ENCODE results near the gene MAPRE2.
"Not testable (repeated sequence)": the region's sequence is repeated elsewhere in the genome, so short reads cannot be mapped to it uniquely, and the experiment has no call there.

Gene MAPRE2

GRCh38 chr18:35123811-35124210 is 82.6 kb downstream of the MAPRE2 start:
- DNase-seq (ENCODE audit: low read depth), result no peak

- no peak for DNase-seq (ENCODE audit: low read depth)
Observed at GRCh38 chr18:35127201-35127600, 86.0 kb downstream of the MAPRE2 start.

GRCh38 chr18:35128675-35129074 is 87.5 kb downstream of the MAPRE2 start:
- DNase-seq (ENCODE audit: low read depth), result no peak

- no peak for DNase-seq (ENCODE audit: low read depth)
Observed at GRCh38 chr18:35130236-35130635, 89.0 kb downstream of the MAPRE2 start.

GRCh38 chr18:35131387-35132020 is 90.3 kb downstream of the MAPRE2 start:
- no peak for DNase-seq (ENCODE audit: low read depth)

GRCh38 chr18:35132021-35132902 is 91.0 kb downstream of the MAPRE2 start:
- DNase-seq (ENCODE audit: low read depth), result no peak

GRCh38 chr18:35134190-35134730 is 93.0 kb downstream of the MAPRE2 start:
- no peak for DNase-seq (ENCODE audit: low read depth)

GRCh38 chr18:35134791-35135531 is 93.7 kb downstream of the MAPRE2 start:
- DNase-seq (ENCODE audit: low read depth), result no peak

- DNase-seq (ENCODE audit: low read depth), result no peak
Observed at GRCh38 chr18:35136248-35136647, 95.0 kb downstream of the MAPRE2 start.

GRCh38 chr18:35136885-35137284 is 95.7 kb downstream of the MAPRE2 start:
- no peak for DNase-seq (ENCODE audit: low read depth)

- no peak for DNase-seq (ENCODE audit: low read depth)
Observed at GRCh38 chr18:35137632-35138031, 96.4 kb downstream of the MAPRE2 start.

GRCh38 chr18:35138773-35139172 is 97.6 kb downstream of the MAPRE2 start:
- no peak for DNase-seq (ENCODE audit: low read depth)

GRCh38 chr18:35139517-35139916 is 98.3 kb downstream of the MAPRE2 start:
- no peak for DNase-seq (ENCODE audit: low read depth)

- no peak for DNase-seq (ENCODE audit: low read depth)
Observed at GRCh38 chr18:35141077-35141476, 99.9 kb downstream of the MAPRE2 start.

- DNase-seq (ENCODE audit: low read depth), result no peak
Observed at GRCh38 chr18:35141567-35142274, 100.5 kb downstream of the MAPRE2 start.

GRCh38 chr18:35142275-35142615 is 101.0 kb downstream of the MAPRE2 start:
- no peak for DNase-seq (ENCODE audit: low read depth)

GRCh38 chr18:35143622-35144596 is 102.7 kb downstream of the MAPRE2 start:
- no peak for DNase-seq (ENCODE audit: low read depth)

- DNase-seq (ENCODE audit: low read depth), result no peak
Observed at GRCh38 chr18:35144698-35145097, 103.5 kb downstream of the MAPRE2 start.

- DNase-seq (ENCODE audit: low read depth), result not testable (repeated sequence)
Observed at GRCh38 chr18:35150195-35150594, 109.0 kb downstream of the MAPRE2 start.

- no peak for DNase-seq (ENCODE audit: low read depth)
Observed at GRCh38 chr18:35153609-35154272, 112.5 kb downstream of the MAPRE2 start.

Data from stimulated activated CD8-positive, alpha-beta memory T cell treated with anti-CD3 and anti-CD28 coated beads, Interleukin-7, amount 100 ng/mL, for 24 hours (primary cell).